ENCODE measurements around the gene TNKS2.

Gene TNKS2

GRCh38 chr10:91766676-91767075 is 31.6 kb upstream of the TNKS2 start:
- DNase-seq (ENCODE audit: low read depth): no peak
- H3K4me3 ChIP-seq (ENCODE audit: low read depth, low read length): no peak overlapping the region
- no peak for TF ChIP-seq CTCF (IDR thresholded peaks at IDR 0.05; ENCODE audit: insufficient read depth, low read depth, low read length, missing control alignments)

GRCh38 chr10:91768123-91768522 is 30.1 kb upstream of the TNKS2 start:
- no peak for TF ChIP-seq CTCF (IDR thresholded peaks at IDR 0.05; ENCODE audit: insufficient read depth, low read depth, low read length, missing control alignments)
- no peak overlapping the region for H3K4me3 ChIP-seq (ENCODE audit: low read depth, low read length)
- DNase-seq (ENCODE audit: low read depth): no peak

GRCh38 chr10:91771907-91772306 is 26.3 kb upstream of the TNKS2 start:
- H3K4me3 ChIP-seq (ENCODE audit: low read depth, low read length): no peak overlapping the region
- DNase-seq (ENCODE audit: low read depth): no peak
- no peak for TF ChIP-seq CTCF (IDR thresholded peaks at IDR 0.05; ENCODE audit: insufficient read depth, low read depth, low read length, missing control alignments)

GRCh38 chr10:91772461-91772860 is 25.8 kb upstream of the TNKS2 start:
- no peak overlapping the region for H3K4me3 ChIP-seq (ENCODE audit: low read depth, low read length)
- DNase-seq (ENCODE audit: low read depth): no peak
- no peak for TF ChIP-seq CTCF (IDR thresholded peaks at IDR 0.05; ENCODE audit: insufficient read depth, low read depth, low read length, missing control alignments)

- H3K4me3 ChIP-seq (ENCODE audit: low read depth, low read length): no peak overlapping the region
- no peak for DNase-seq (ENCODE audit: low read depth)
- TF ChIP-seq CTCF (IDR thresholded peaks at IDR 0.05; ENCODE audit: insufficient read depth, low read depth, low read length, missing control alignments): no peak
Observed at GRCh38 chr10:91772869-91773268, 25.4 kb upstream of the TNKS2 start.

GRCh38 chr10:91774571-91774970 is 23.7 kb upstream of the TNKS2 start:
- DNase-seq (ENCODE audit: low read depth): no peak
- TF ChIP-seq CTCF (IDR thresholded peaks at IDR 0.05; ENCODE audit: insufficient read depth, low read depth, low read length, missing control alignments): no peak
- H3K4me3 ChIP-seq (ENCODE audit: low read depth, low read length): no peak overlapping the region

- TF ChIP-seq CTCF (IDR thresholded peaks at IDR 0.05; ENCODE audit: insufficient read depth, low read depth, low read length, missing control alignments): no peak
- no peak overlapping the region for H3K4me3 ChIP-seq (ENCODE audit: low read depth, low read length)
- no peak for DNase-seq (ENCODE audit: low read depth)
Observed at GRCh38 chr10:91775731-91776130, 22.5 kb upstream of the TNKS2 start.
